Uterus (tissue), 2 donors: ENCODE measurements around the gene GABPB2.

Source experiments
- CTCF ChIP-seq, 4 experiments: fragments of 200-600 bp in 2 of 4; fragments of 450-650 bp in 2 of 4; sonication (generic) in 2 of 4; IDR thresholded peaks; one replicate each; pipeline ENCODE4 v1.5.1; 2016 to 2019; ENCODE audit warnings: antibody characterized with exemption in 4 of 4, mild to moderate bottlenecking in 2 of 4, moderate library complexity in 1 of 4
- POLR2A ChIP-seq, 2 donors: fragments of 450-650 bp; IDR thresholded peaks; one replicate each; pipeline ENCODE4 v1.6.1; 2016; ENCODE audit warnings: antibody characterized with exemption in 2 of 2, mild to moderate bottlenecking in 1 of 2, moderate library complexity in 1 of 2

GRCh38 chr1:151070474-151071276 is at the start of gene GABPB2:
- TF ChIP-seq POLR2A (IDR thresholded peaks at IDR 0.05), result peak in 1 of 2 donors; percentile 66
- TF ChIP-seq CTCF (IDR thresholded peaks at IDR 0.05), result peak; percentile 81 to 91 (median 87)
